B cell (primary cell): ENCODE measurements around the gene SNTG2. TPM values are rescaled to one million over a fixed set of nuclear protein-coding genes. Genes with fewer than 3 reads are reported as not detected.

Experiments
- ATAC-seq: fragments of 200-7000 bp; cut with Tn5 transposase; one replicate; pipeline ENCODE4 v1.10.0; 2021; ENCODE audit warnings: low read depth, mild to moderate bottlenecking, moderate number of reproducible peaks, moderate library complexity
- CTCF ChIA-PET: fragments of 350-600 bp; sonication (Branson Sonifier 250); formaldehyde crosslinking; loops from one replicate; lab custom pipeline; 2021; ENCODE audit warnings: antibody characterized with exemption, inconsistent platforms; lab: Charles Lee
- POLR2A ChIA-PET: fragments of 350-600 bp; sonication (Branson Sonifier 250); formaldehyde crosslinking; loops from one replicate; lab custom pipeline; 2021; ENCODE audit warnings: antibody characterized with exemption; lab: Charles Lee
- DNase-seq: peaks from one replicate; pipeline ENCODE4 v3.0.0; 2013
- H2AFZ ChIP-seq: 2 replicates; pipeline ENCODE4 v1.6.1; 2012; ENCODE audit warnings: mild to moderate bottlenecking, low read depth, low read length; ENCODE audit not compliant: insufficient read depth, poor library complexity, severe bottlenecking
- H3K27ac ChIP-seq, 2 donors: 1 replicate in 1 of 2; 2 replicates in 1 of 2; pipeline ENCODE4 v1.5.1; 2012 to 2013; ENCODE audit warnings: low read length in 2 of 2, mild to moderate bottlenecking in 2 of 2, moderate library complexity in 1 of 2
- H3K27me3 ChIP-seq, 4 experiments: fragments of 200-600 bp in 1 of 4; sonication (generic) in 1 of 4; replicated peaks in 1 of 4; 1 replicate in 2 of 4; 2 replicates in 2 of 4; pipeline versions ENCODE4 v1.6.1 to v1.7.0; 2013 to 2016; ENCODE audit warnings: low read length in 3 of 4, mild to moderate bottlenecking in 2 of 4, mixed read lengths in 1 of 4, moderate library complexity in 1 of 4; ENCODE audit not compliant: insufficient read depth in 4 of 4, control insufficient read depth in 3 of 4; ENCODE audit errors: control extremely low read depth in 1 of 4
- H3K36me3 ChIP-seq, 2 experiments: replicated peaks in 1 of 2; 1 replicate in 1 of 2; 2 replicates in 1 of 2; pipeline versions ENCODE4 v1.6.1 to v1.7.1; 2013; ENCODE audit warnings: low read length in 1 of 2; ENCODE audit not compliant: insufficient read depth in 2 of 2, control insufficient read depth in 1 of 2; ENCODE audit errors: control extremely low read depth in 1 of 2, extremely low read depth in 1 of 2
- H3K4me1 ChIP-seq, 2 donors: fragments of 200-600 bp in 1 of 2; sonication (generic) in 1 of 2; 1 replicate in 1 of 2; 2 replicates in 1 of 2; pipeline versions ENCODE4 v1.5.1 to v1.6.1; 2013 to 2017; ENCODE audit warnings: low read length in 2 of 2; ENCODE audit not compliant: control insufficient read depth in 2 of 2, insufficient read depth in 2 of 2
- H3K4me2 ChIP-seq: replicated peaks from 2 replicates; pipeline ENCODE3; 2012; ENCODE audit warnings: mild to moderate bottlenecking, low read depth, low read length; ENCODE audit not compliant: poor library complexity, severe bottlenecking
- H3K4me3 ChIP-seq, 5 experiments: fragments of 200-600 bp in 1 of 5; sonication (generic) in 1 of 5; 1 replicate in 3 of 5; 2 replicates in 2 of 5; pipeline versions ENCODE4 v1.5.1 to v1.7.0; 2011 to 2016; ENCODE audit warnings: low read length in 4 of 5, mild to moderate bottlenecking in 4 of 5, low read depth in 2 of 5, control low read depth in 1 of 5, moderate library complexity in 1 of 5; ENCODE audit not compliant: insufficient read depth in 1 of 5; ENCODE audit errors: control extremely low read depth in 1 of 5, extremely low read depth in 1 of 5
- H3K79me2 ChIP-seq: fragments of 200-600 bp; sonication (generic); one replicate; pipeline ENCODE4 v1.6.0; 2016; ENCODE audit warnings: low read length; ENCODE audit not compliant: control insufficient read depth, insufficient read depth
- H3K9ac ChIP-seq: fragments of 200-600 bp; sonication (generic); 2 replicates; pipeline ENCODE4 v1.6.1; 2017; ENCODE audit warnings: mild to moderate bottlenecking, low read length, moderate library complexity
- H3K9me3 ChIP-seq, 3 donors: one replicate each; pipeline versions ENCODE4 v1.6.1 to v1.7.1; 2013; ENCODE audit warnings: low read length in 2 of 3; ENCODE audit not compliant: control insufficient read depth in 2 of 3, insufficient read depth in 1 of 3; ENCODE audit errors: control extremely low read depth in 1 of 3
- H4K20me1 ChIP-seq: 2 replicates; pipeline ENCODE4 v1.6.0; 2012; ENCODE audit warnings: mild to moderate bottlenecking, low read length; ENCODE audit not compliant: insufficient read depth, control insufficient read depth, poor library complexity, severe bottlenecking
- H3K27ac Mint-ChIP-seq: one replicate; pipeline ENCODE4 v1.8.0; 2021; ENCODE audit warnings: mixed read lengths
- H3K27me3 Mint-ChIP-seq: one replicate; pipeline ENCODE4 v1.8.0; 2021; ENCODE audit warnings: mixed read lengths
- H3K4me1 Mint-ChIP-seq: one replicate; pipeline ENCODE4 v1.8.0; 2021; ENCODE audit warnings: mixed read lengths
- H3K4me3 Mint-ChIP-seq: one replicate; pipeline ENCODE4 v1.8.0; 2021; ENCODE audit warnings: mixed read lengths
- H3K9me3 Mint-ChIP-seq: one replicate; pipeline ENCODE4 v1.8.0; 2022; ENCODE audit warnings: mixed read lengths; ENCODE audit not compliant: insufficient read depth
- EZH2 ChIP-seq: IDR thresholded peaks from 2 replicates; pipeline ENCODE4 v1.6.1; 2012; ENCODE audit warnings: borderline replicate concordance, low read depth, mild to moderate bottlenecking, moderate library complexity, low read length; ENCODE audit not compliant: insufficient read depth, poor library complexity, severe bottlenecking
- WGBS: methylation state at CpG from one replicate; pipeline ENCODE4 v1.1.5; 2013; ENCODE audit warnings: missing lambda C conversion rate; ENCODE audit not compliant: insufficient coverage; 5-methylcytosine and 5-hydroxymethylcytosine counted together
- intact Hi-C: fragments of 100-400 bp; cut with micrococcal nuclease; formaldehyde crosslinking; loops from one replicate; pipeline ENCODE4 v1.10.0; 2022
- polyA plus RNA-seq: library from polyadenylated mRNA; depleted of rRNA; stranded (reverse); fragments of >200 nt; gene quantifications from 2 replicates; pipeline ENCODE4 v1.2.3, GENCODE V29; 2012
- total RNA-seq, 2 donors: library from RNA; stranded (reverse); fragments of 120-200 nt in 1 of 2; gene quantifications; 1 replicate in 1 of 2; 2 replicates in 1 of 2; pipeline versions ENCODE4 v1.2.3 to v1.2.4, GENCODE V29; 2013 to 2022
- TF ChIP-seq, protein P1 (sequence below): fragments of 200-600 bp; IDR thresholded peaks from one replicate; pipeline ENCODE4 v1.8.0; 2022; ENCODE audit warnings: antibody characterized with exemption, mild to moderate bottlenecking

SNTG2 gene
- total and polyA plus RNA-seq, 2 donors (not counting 1 experiment from before 2014, with no cell fraction given): 2.1 to 2.4 TPM

DNA sequence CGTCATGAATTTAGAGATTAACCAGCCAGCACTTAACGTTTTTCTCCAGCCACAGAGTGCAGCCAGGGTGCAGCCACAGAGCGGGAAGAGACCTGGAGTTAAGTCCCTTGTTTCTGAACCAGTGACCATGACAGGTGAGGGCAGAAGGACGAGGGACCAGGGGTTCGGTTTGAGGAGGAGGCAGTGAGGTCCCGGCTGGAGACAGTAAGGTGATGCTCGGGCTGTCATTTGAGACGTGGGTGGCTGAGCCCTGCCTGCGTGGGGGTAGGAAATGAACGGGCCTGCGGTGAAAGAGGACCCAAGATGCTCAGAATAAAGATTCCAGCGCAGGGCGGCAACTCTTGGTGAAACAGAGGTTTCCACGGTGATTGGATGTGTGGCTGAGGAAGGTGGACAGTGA, 205.9 kb downstream of the SNTG2 start:
- no peak for DNase-seq
- Histone ChIP-seq H3K9ac (no peak overlapping the region), H2AFZ (no peak overlapping the region), H3K36me3 (no peaks in the 10 kb centered on the region), H3K4me1 (no peaks in the 10 kb centered on the region), H3K27ac (no peak overlapping the region), H4K20me1 (no peaks in the 10 kb centered on the region), H3K4me2 (no peak overlapping the region), H3K9me3 (no peaks in the 10 kb centered on the region), H3K27me3 (no peaks in the 10 kb centered on the region), H3K79me2 (no peaks in the 10 kb centered on the region), H3K4me3 (no peak overlapping the region)
- H3K4me1 Mint-ChIP-seq: no peaks in the 10 kb centered on the region
- TF ChIP-seq, protein P1, sequence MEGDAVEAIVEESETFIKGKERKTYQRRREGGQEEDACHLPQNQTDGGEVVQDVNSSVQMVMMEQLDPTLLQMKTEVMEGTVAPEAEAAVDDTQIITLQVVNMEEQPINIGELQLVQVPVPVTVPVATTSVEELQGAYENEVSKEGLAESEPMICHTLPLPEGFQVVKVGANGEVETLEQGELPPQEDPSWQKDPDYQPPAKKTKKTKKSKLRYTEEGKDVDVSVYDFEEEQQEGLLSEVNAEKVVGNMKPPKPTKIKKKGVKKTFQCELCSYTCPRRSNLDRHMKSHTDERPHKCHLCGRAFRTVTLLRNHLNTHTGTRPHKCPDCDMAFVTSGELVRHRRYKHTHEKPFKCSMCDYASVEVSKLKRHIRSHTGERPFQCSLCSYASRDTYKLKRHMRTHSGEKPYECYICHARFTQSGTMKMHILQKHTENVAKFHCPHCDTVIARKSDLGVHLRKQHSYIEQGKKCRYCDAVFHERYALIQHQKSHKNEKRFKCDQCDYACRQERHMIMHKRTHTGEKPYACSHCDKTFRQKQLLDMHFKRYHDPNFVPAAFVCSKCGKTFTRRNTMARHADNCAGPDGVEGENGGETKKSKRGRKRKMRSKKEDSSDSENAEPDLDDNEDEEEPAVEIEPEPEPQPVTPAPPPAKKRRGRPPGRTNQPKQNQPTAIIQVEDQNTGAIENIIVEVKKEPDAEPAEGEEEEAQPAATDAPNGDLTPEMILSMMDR: no peak
- TF ChIP-seq EZH2: no peak
- no peak overlapping the region for H3K27ac Mint-ChIP-seq
- ChIA-PET CTCF (no interaction called here), POLR2A (no interaction called here)
- intact Hi-C loops: no loop called here
- H3K9me3 Mint-ChIP-seq: no peaks in the 10 kb centered on the region
- WGBS: 77% methylated on average over 13 of the region's 14 CpGs
- no peaks in the 10 kb centered on the region for H3K27me3 Mint-ChIP-seq
- ATAC-seq: no peak
- no peak overlapping the region for H3K4me3 Mint-ChIP-seq

DNA sequence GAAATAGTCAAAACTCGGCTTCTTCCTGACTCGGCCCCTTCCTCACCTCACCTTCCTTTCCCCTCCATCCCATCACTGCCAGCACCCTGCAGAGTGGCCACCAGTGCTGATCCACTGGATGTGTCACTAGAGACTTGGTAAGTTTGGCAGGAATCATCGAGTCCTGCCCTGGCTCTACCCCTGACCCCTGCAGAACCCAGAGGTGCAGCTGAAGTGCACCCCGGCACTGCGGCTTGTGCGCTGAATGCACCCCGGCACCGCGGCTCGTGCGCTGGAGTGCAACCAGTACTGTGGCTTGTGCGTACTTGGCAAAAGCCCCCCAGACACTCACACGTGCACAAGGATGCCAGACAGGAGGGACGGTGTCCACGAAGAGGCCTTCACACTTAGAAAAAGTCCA, 206.5 kb downstream of the SNTG2 start:
- DNase-seq: no peak
- H3K9me3 ChIP-seq: no peaks in the 10 kb centered on the region
- peaks cover under 1 to 2% of the 10 kb centered on the region in 2 donors for H3K4me1 ChIP-seq
- WGBS: 98% methylated on average over 11 of the region's 15 CpGs
- H3K4me1 Mint-ChIP-seq: peaks cover 1% of the 10 kb centered on the region
- H3K36me3 ChIP-seq: no peaks in the 10 kb centered on the region
- H3K27me3 Mint-ChIP-seq: no peaks in the 10 kb centered on the region
- CTCF ChIA-PET: no interaction called here
- H3K27me3 ChIP-seq: no peaks in the 10 kb centered on the region
- no peak for TF ChIP-seq EZH2
- TF ChIP-seq, protein P1: no peak
- no peak overlapping the region for H2AFZ ChIP-seq
- no peak overlapping the region for H3K4me2 ChIP-seq
- POLR2A ChIA-PET: no interaction called here
- H3K9ac ChIP-seq: no peak overlapping the region
- no peaks in the 10 kb centered on the region for H3K79me2 ChIP-seq
- intact Hi-C loops: no loop called here
- H3K27ac Mint-ChIP-seq: no peak overlapping the region
- no peak for ATAC-seq
- no peak overlapping the region for H3K4me3 Mint-ChIP-seq
- H3K4me3 ChIP-seq: no peak overlapping the region
- no peaks in the 10 kb centered on the region for H3K9me3 Mint-ChIP-seq
- H3K27ac ChIP-seq: no peak overlapping the region
- no peaks in the 10 kb centered on the region for H4K20me1 ChIP-seq
